Cortex of kidney (tissue), 1 donor: ENCODE data around the gene ODC1.

ENCODE experiments used
- DNase-seq: peaks from one replicate; lab custom pipeline; 2025; lab: John Stamatoyannopoulos, UW

Gene ODC1

GRCh38 chr2:10400568-10400977 is 47.6 kb downstream of the ODC1 start:
- no peak for DNase-seq

- no peak for DNase-seq
Observed at GRCh38 chr2:10400002-10400401, 48.1 kb downstream of the ODC1 start.

- DNase-seq = no peak
Observed at GRCh38 chr2:10399358-10399757, 48.8 kb downstream of the ODC1 start.

- no peak for DNase-seq
Observed at GRCh38 chr2:10398496-10398895, 49.6 kb downstream of the ODC1 start.

GRCh38 chr2:10397878-10398277 is 50.2 kb downstream of the ODC1 start:
- no peak for DNase-seq

GRCh38 chr2:10397297-10397875 is 50.7 kb downstream of the ODC1 start:
- no peak for DNase-seq

- DNase-seq = no peak
Observed at GRCh38 chr2:10396464-10396863, 51.7 kb downstream of the ODC1 start.

GRCh38 chr2:10395893-10396292 is 52.2 kb downstream of the ODC1 start:
- DNase-seq = no peak

GRCh38 chr2:10393640-10393982 is 54.5 kb downstream of the ODC1 start:
- no peak for DNase-seq

GRCh38 chr2:10392951-10393639 is 55.0 kb downstream of the ODC1 start:
- DNase-seq = no peak

- no peak for DNase-seq
Observed at GRCh38 chr2:10392548-10392947, 55.6 kb downstream of the ODC1 start.

- DNase-seq = no peak
Observed at GRCh38 chr2:10392100-10392499, 56.0 kb downstream of the ODC1 start.

- DNase-seq = no peak
Observed at GRCh38 chr2:10390369-10390801, 57.7 kb downstream of the ODC1 start.
